Neural cell (in vitro differentiated cells): ENCODE data around the gene TMEM132C. TPM values are rescaled to one million over a fixed set of nuclear protein-coding genes. Genes with fewer than 3 reads are reported as not detected.

Experiments
- H2AFZ ChIP-seq: fragments of 200-600, 300-800 bp; sonication (generic), shearing (Covaris generic); 2 replicates; pipeline ENCODE4 v1.6.0; 2014; ENCODE audit warnings: low read depth, mild to moderate bottlenecking, antibody characterized with exemption, low read length, moderate library complexity
- H3F3A ChIP-seq: fragments of 200-600 bp; shearing (Covaris generic); 2 replicates; pipeline ENCODE4 v1.6.1; 2016; ENCODE audit warnings: mild to moderate bottlenecking, moderate library complexity, mixed read lengths, antibody characterized with exemption, low read length; ENCODE audit not compliant: insufficient read depth, poor library complexity, severe bottlenecking
- H3K27ac ChIP-seq: fragments of 200-600, 300-800 bp; sonication (generic), shearing (Covaris generic); 2 replicates; pipeline ENCODE4 v1.5.1; 2014; ENCODE audit warnings: mild to moderate bottlenecking, low read length, moderate library complexity
- H3K27me3 ChIP-seq: fragments of 300-800, 200-600 bp; sonication (generic), shearing (Covaris generic); 2 replicates; pipeline ENCODE4 v1.6.0; 2014; ENCODE audit warnings: mild to moderate bottlenecking, low read depth, low read length, moderate library complexity; ENCODE audit not compliant: insufficient read depth
- H3K36me3 ChIP-seq: fragments of 300-800, 200-600 bp; sonication (generic), shearing (Covaris generic); 2 replicates; pipeline ENCODE4 v1.5.1; 2014; ENCODE audit warnings: mild to moderate bottlenecking, antibody characterized with exemption, low read length, moderate library complexity; ENCODE audit not compliant: insufficient read depth
- H3K4me2 ChIP-seq: fragments of 300-800, 200-600 bp; sonication (generic), shearing (Covaris generic); 2 replicates; pipeline ENCODE4 v1.6.0; 2014; ENCODE audit warnings: mild to moderate bottlenecking, low read length
- H3K4me3 ChIP-seq: fragments of 300-800, 200-600 bp; sonication (generic), shearing (Covaris generic); 2 replicates; pipeline ENCODE4 v1.5.1; 2014; ENCODE audit warnings: mild to moderate bottlenecking, low read length, moderate library complexity
- H3K79me2 ChIP-seq: fragments of 200-600 bp; shearing (Covaris generic); replicated peaks from 2 replicates; pipeline ENCODE4 v1.6.0; 2014; ENCODE audit warnings: mild to moderate bottlenecking, low read length, moderate library complexity; ENCODE audit not compliant: insufficient read depth
- H3K9ac ChIP-seq: fragments of 300-800, 200-600 bp; sonication (generic), shearing (Covaris generic); 2 replicates; pipeline ENCODE4 v1.6.1; 2016; ENCODE audit warnings: mild to moderate bottlenecking, low read length, mixed read lengths
- H3K9me2 ChIP-seq: fragments of 200-600 bp; shearing (Covaris generic); 2 replicates; pipeline ENCODE4 v1.6.1; 2016; ENCODE audit warnings: mild to moderate bottlenecking, low read length, mixed read lengths; ENCODE audit not compliant: insufficient read depth
- H3K9me3 ChIP-seq: fragments of 200-600, 300-800 bp; sonication (generic), shearing (Covaris generic); 2 replicates; pipeline ENCODE4 v1.6.1; 2016; ENCODE audit warnings: mild to moderate bottlenecking, mixed run types, low read length, moderate library complexity, mixed read lengths
- H4K20me1 ChIP-seq: fragments of 200-600 bp; shearing (Covaris generic); 2 replicates; pipeline ENCODE4 v1.6.1; 2016; ENCODE audit warnings: mild to moderate bottlenecking, mixed run types; ENCODE audit not compliant: insufficient read depth
- CTCF ChIP-seq: fragments of 450-650 bp; IDR thresholded peaks from 2 replicates; pipeline ENCODE4 v1.5.1; 2014; ENCODE audit warnings: antibody characterized with exemption, mild to moderate bottlenecking, moderate library complexity; ENCODE audit not compliant: poor library complexity, severe bottlenecking
- EP300 ChIP-seq: fragments of 450-650 bp; conservative IDR thresholded peaks from 2 replicates; pipeline ENCODE4 v1.6.1; 2014; ENCODE audit warnings: antibody characterized with exemption, mild to moderate bottlenecking, moderate library complexity; ENCODE audit not compliant: poor library complexity, severe bottlenecking
- EZH2 ChIP-seq: fragments of 200-600, 300-800 bp; shearing (Covaris generic), sonication (generic); IDR thresholded peaks from 2 replicates; pipeline ENCODE4 v1.6.1; 2014; ENCODE audit warnings: antibody characterized with exemption, low read length, borderline replicate concordance, mild to moderate bottlenecking; ENCODE audit not compliant: insufficient read depth, poor library complexity, severe bottlenecking
- MXI1 ChIP-seq: fragments of 450-650 bp; conservative IDR thresholded peaks from 2 replicates; pipeline ENCODE4 v1.6.1; 2014; ENCODE audit warnings: antibody characterized with exemption, mild to moderate bottlenecking; ENCODE audit not compliant: poor library complexity, severe bottlenecking
- POLR2AphosphoS5 ChIP-seq: IDR thresholded peaks from 2 replicates; pipeline ENCODE4 v1.6.1; 2012
- RAD21 ChIP-seq: fragments of 450-650 bp; conservative IDR thresholded peaks from 2 replicates; pipeline ENCODE4 v1.6.1; 2014; ENCODE audit warnings: antibody characterized with exemption, mild to moderate bottlenecking, moderate library complexity
- SMC3 ChIP-seq: fragments of 450-650 bp; conservative IDR thresholded peaks from 2 replicates; pipeline ENCODE4 v1.6.1; 2014; ENCODE audit warnings: antibody characterized with exemption, mild to moderate bottlenecking, moderate library complexity; ENCODE audit not compliant: poor library complexity
- TAF1 ChIP-seq: IDR thresholded peaks from 2 replicates; pipeline ENCODE4 v1.6.1; 2012; ENCODE audit warnings: low read depth
- polyA plus RNA-seq: library from polyadenylated mRNA; depleted of rRNA; stranded (reverse); fragments of >200 nt; gene quantifications from 2 replicates; pipeline ENCODE4 v1.2.3, GENCODE V29; 2014
- TF ChIP-seq, protein P1 (sequence below): IDR thresholded peaks from 2 replicates; pipeline ENCODE4 v1.6.1; 2012; ENCODE audit warnings: borderline replicate concordance

Gene TMEM132C
- polyA plus RNA-seq, 1 donor from 2014 or later, result 0.06 TPM

GRCh38 chr12:128383357-128383937 is 116.5 kb downstream of the TMEM132C start:
- Histone ChIP-seq H3K4me3 (no peak overlapping the region), H3K27ac (no peak overlapping the region), H3K79me2 (no peaks in the 10 kb centered on the region), H3K36me3 (no peaks in the 10 kb centered on the region), H3K9me2 (no peaks in the 10 kb centered on the region), H4K20me1 (no peaks in the 10 kb centered on the region), H3K27me3 (peaks cover 34% of the 10 kb centered on the region), H3K4me2 (no peak overlapping the region), H3K9me3 (no peaks in the 10 kb centered on the region), H3F3A (no peaks in the 10 kb centered on the region), H2AFZ (no peak overlapping the region), H3K9ac (no peak overlapping the region)
- TF ChIP-seq RAD21 (no peak), POLR2AphosphoS5 (no peak), EP300 (no peak), TAF1 (no peak), SMC3 (no peak), MXI1 (no peak), CTCF (no peak), EZH2 (no peak)
- TF ChIP-seq, protein P1, sequence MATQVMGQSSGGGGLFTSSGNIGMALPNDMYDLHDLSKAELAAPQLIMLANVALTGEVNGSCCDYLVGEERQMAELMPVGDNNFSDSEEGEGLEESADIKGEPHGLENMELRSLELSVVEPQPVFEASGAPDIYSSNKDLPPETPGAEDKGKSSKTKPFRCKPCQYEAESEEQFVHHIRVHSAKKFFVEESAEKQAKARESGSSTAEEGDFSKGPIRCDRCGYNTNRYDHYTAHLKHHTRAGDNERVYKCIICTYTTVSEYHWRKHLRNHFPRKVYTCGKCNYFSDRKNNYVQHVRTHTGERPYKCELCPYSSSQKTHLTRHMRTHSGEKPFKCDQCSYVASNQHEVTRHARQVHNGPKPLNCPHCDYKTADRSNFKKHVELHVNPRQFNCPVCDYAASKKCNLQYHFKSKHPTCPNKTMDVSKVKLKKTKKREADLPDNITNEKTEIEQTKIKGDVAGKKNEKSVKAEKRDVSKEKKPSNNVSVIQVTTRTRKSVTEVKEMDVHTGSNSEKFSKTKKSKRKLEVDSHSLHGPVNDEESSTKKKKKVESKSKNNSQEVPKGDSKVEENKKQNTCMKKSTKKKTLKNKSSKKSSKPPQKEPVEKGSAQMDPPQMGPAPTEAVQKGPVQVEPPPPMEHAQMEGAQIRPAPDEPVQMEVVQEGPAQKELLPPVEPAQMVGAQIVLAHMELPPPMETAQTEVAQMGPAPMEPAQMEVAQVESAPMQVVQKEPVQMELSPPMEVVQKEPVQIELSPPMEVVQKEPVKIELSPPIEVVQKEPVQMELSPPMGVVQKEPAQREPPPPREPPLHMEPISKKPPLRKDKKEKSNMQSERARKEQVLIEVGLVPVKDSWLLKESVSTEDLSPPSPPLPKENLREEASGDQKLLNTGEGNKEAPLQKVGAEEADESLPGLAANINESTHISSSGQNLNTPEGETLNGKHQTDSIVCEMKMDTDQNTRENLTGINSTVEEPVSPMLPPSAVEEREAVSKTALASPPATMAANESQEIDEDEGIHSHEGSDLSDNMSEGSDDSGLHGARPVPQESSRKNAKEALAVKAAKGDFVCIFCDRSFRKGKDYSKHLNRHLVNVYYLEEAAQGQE, result no peak

- no peak overlapping the region for H3K27ac ChIP-seq
- no peaks in the 10 kb centered on the region for H3K79me2 ChIP-seq
- H4K20me1 ChIP-seq, result no peaks in the 10 kb centered on the region
- no peak overlapping the region for H3K9ac ChIP-seq
- no peak overlapping the region for H3K4me2 ChIP-seq
- H3K36me3 ChIP-seq, result no peaks in the 10 kb centered on the region
- H3K9me3 ChIP-seq, result no peaks in the 10 kb centered on the region
- H3K27me3 ChIP-seq, result peaks cover 34% of the 10 kb centered on the region
- TF ChIP-seq EP300, result no peak
- no peak for TF ChIP-seq EZH2
- no peak for TF ChIP-seq TAF1
- no peak for TF ChIP-seq RAD21
- no peak for TF ChIP-seq SMC3
- TF ChIP-seq MXI1, result no peak
- no peak for TF ChIP-seq POLR2AphosphoS5
- no peak for TF ChIP-seq CTCF
- TF ChIP-seq, protein P1, result no peak
- H3F3A ChIP-seq, result no peaks in the 10 kb centered on the region
- H3K4me3 ChIP-seq, result no peak overlapping the region
- H2AFZ ChIP-seq, result no peak overlapping the region
- no peaks in the 10 kb centered on the region for H3K9me2 ChIP-seq
These were observed 118.8 kb downstream of the TMEM132C start for GRCh38 chr12:128385736-128386135.
